ENCODE results near the gene AP1S3.
A peak's percentile ranks its signal among the peaks of the same experiment; 100 is the strongest.
"Not testable (repeated sequence)": the region's sequence is repeated elsewhere in the genome, so short reads cannot be mapped to it uniquely, and the experiment has no call there.

Gene AP1S3

GRCh38 chr2:223852281-223852795, 15.0 kb upstream of the AP1S3 start:
- no peak for DNase-seq

GRCh38 chr2:223847410-223847809, 10.0 kb upstream of the AP1S3 start:
- DNase-seq = no peak

GRCh38 chr2:223846515-223846914, 9.1 kb upstream of the AP1S3 start:
- DNase-seq = no peak

GRCh38 chr2:223841436-223842190, 4.2 kb upstream of the AP1S3 start:
- DNase-seq = no peak

GRCh38 chr2:223835701-223836532, 1.5 kb downstream of the AP1S3 start:
- no peak for DNase-seq

- DNase-seq = no peak
These were observed 3.0 kb downstream of the AP1S3 start for GRCh38 chr2:223834431-223834830.

GRCh38 chr2:223832241-223832903, 5.0 kb downstream of the AP1S3 start:
- DNase-seq = no peak

GRCh38 chr2:223829128-223829527, 8.3 kb downstream of the AP1S3 start:
- no peak for DNase-seq

- DNase-seq = no peak
These were observed 9.1 kb downstream of the AP1S3 start for GRCh38 chr2:223828314-223828713.

- DNase-seq = no peak
These were observed 10.4 kb downstream of the AP1S3 start for GRCh38 chr2:223826995-223827394.

GRCh38 chr2:223824301-223824700, 13.1 kb downstream of the AP1S3 start:
- no peak for DNase-seq

- no peak for DNase-seq
These were observed 14.6 kb downstream of the AP1S3 start for GRCh38 chr2:223822818-223823217.

GRCh38 chr2:223820549-223820948, 16.8 kb downstream of the AP1S3 start:
- no peak for DNase-seq

- no peak for DNase-seq
These were observed 17.5 kb downstream of the AP1S3 start for GRCh38 chr2:223819891-223820290.

GRCh38 chr2:223815884-223816570, 21.4 kb downstream of the AP1S3 start:
- no peak for DNase-seq

GRCh38 chr2:223815186-223815883, 22.0 kb downstream of the AP1S3 start:
- DNase-seq = peak; percentile 11

- not testable (repeated sequence) for DNase-seq
These were observed 22.6 kb downstream of the AP1S3 start for GRCh38 chr2:223814764-223815163.

- no peak for DNase-seq
These were observed 24.1 kb downstream of the AP1S3 start for GRCh38 chr2:223813329-223813728.

GRCh38 chr2:223811757-223812156, 25.6 kb downstream of the AP1S3 start:
- DNase-seq = no peak

GRCh38 chr2:223805008-223805407, 32.4 kb downstream of the AP1S3 start:
- DNase-seq = no peak

- DNase-seq = no peak
These were observed 35.6 kb downstream of the AP1S3 start for GRCh38 chr2:223801736-223802135.

GRCh38 chr2:223800908-223801307, 36.5 kb downstream of the AP1S3 start:
- DNase-seq = no peak

Measured in activated CD4-positive, alpha-beta T cell treated with anti-CD3 and anti-CD28 coated beads, Interleukin-2, Interleukin-6, amounts not matched to agents 100 ng/mL and 50 ng/mL, durations not matched to agents 16 hours and 8 hours (primary cell).